SK-N-MC (cell line): Measurements from ENCODE around the gene USP48.

ENCODE experiments used
- DNase-seq: peaks from one replicate; pipeline ENCODE4 v3.0.0-alpha.2; 2011; ENCODE audit warnings: low read depth, low spot score
- H3K27ac ChIP-seq: fragments of 200-600 bp; sonication (generic); 2 replicates; pipeline ENCODE4 v1.5.1; 2016; ENCODE audit warnings: mixed run types
- H3K36me3 ChIP-seq: fragments of 200-600 bp; sonication (generic); 2 replicates; pipeline ENCODE4 v1.6.1; 2017; ENCODE audit warnings: antibody characterized with exemption, low read length, mixed read lengths; ENCODE audit not compliant: insufficient read depth
- H3K4me3 ChIP-seq: fragments of 200-600 bp; sonication (generic); 2 replicates; pipeline ENCODE4 v1.5.1; 2016
- H3K9ac ChIP-seq: fragments of 200-600 bp; sonication (generic); 2 replicates; pipeline ENCODE4 v1.8.0; 2017; ENCODE audit warnings: mixed run types, mixed read lengths; ENCODE audit not compliant: insufficient read length
- H3K9me3 ChIP-seq: fragments of 200-600 bp; sonication (generic); 2 replicates; pipeline ENCODE4 v1.6.1; 2017; ENCODE audit warnings: low read depth, mild to moderate bottlenecking, antibody characterized with exemption, low read length, moderate library complexity, mixed read lengths
- EZH2 ChIP-seq: fragments of 200-600 bp; sonication (generic); IDR thresholded peaks from one replicate; pipeline ENCODE4 v1.6.1; 2017; ENCODE audit warnings: antibody characterized with exemption
- FOXP2 ChIP-seq: optimal IDR thresholded peaks from 2 replicates; pipeline ENCODE3; 2011; ENCODE audit warnings: mild to moderate bottlenecking, moderate library complexity; ENCODE audit not compliant: insufficient read depth; ENCODE audit errors: extremely low read length, control extremely low read depth
- POLR2AphosphoS5 ChIP-seq: IDR thresholded peaks from 2 replicates; pipeline ENCODE4 v1.6.1; 2012; ENCODE audit warnings: mild to moderate bottlenecking, low read depth, low read length, borderline replicate concordance

Gene USP48

GRCh38 chr1:21663951-21664805 is 118.8 kb downstream of the USP48 start:
- Histone ChIP-seq H3K4me3 (no peak overlapping the region), H3K27ac (no peak overlapping the region), H3K9me3 (no peaks in the 10 kb centered on the region), H3K9ac (no peak overlapping the region), H3K36me3 (no peaks in the 10 kb centered on the region)
- DNase-seq, result no peak
- no peak for TF ChIP-seq FOXP2
- TF ChIP-seq POLR2AphosphoS5, result no peak
- TF ChIP-seq EZH2, result no peak

- Histone ChIP-seq H3K4me3 (no peak overlapping the region), H3K9ac (no peak overlapping the region)
- TF ChIP-seq POLR2AphosphoS5 (no peak), FOXP2 (no peak), EZH2 (no peak)
Measured at GRCh38 chr1:21663248-21663950, 119.5 kb downstream of the USP48 start.

GRCh38 chr1:21662426-21663247 is 120.3 kb downstream of the USP48 start:
- H3K36me3 ChIP-seq, result no peaks in the 10 kb centered on the region
- H3K9ac ChIP-seq, result no peak overlapping the region
- no peak overlapping the region for H3K4me3 ChIP-seq
- no peak for DNase-seq
- TF ChIP-seq EZH2 (no peak), FOXP2 (no peak), POLR2AphosphoS5 (no peak)
- no peaks in the 10 kb centered on the region for H3K9me3 ChIP-seq
- H3K27ac ChIP-seq, result no peak overlapping the region

More at GRCh38 chr1:21663248-21663950, 119.5 kb downstream of the USP48 start:
- no peak for DNase-seq
- no peaks in the 10 kb centered on the region for H3K36me3 ChIP-seq
- H3K27ac ChIP-seq, result no peak overlapping the region
- no peaks in the 10 kb centered on the region for H3K9me3 ChIP-seq

GRCh38 chr1:21661886-21662285 is 121.1 kb downstream of the USP48 start:
- no peak overlapping the region for H3K4me3 ChIP-seq
- H3K9ac ChIP-seq, result no peak overlapping the region
- TF ChIP-seq FOXP2, result no peak
- no peak for TF ChIP-seq EZH2
- no peak for TF ChIP-seq POLR2AphosphoS5
- no peaks in the 10 kb centered on the region for H3K9me3 ChIP-seq
- H3K27ac ChIP-seq, result no peak overlapping the region
- DNase-seq, result no peak
- H3K36me3 ChIP-seq, result no peaks in the 10 kb centered on the region

- H3K36me3 ChIP-seq, result no peaks in the 10 kb centered on the region
- no peak for DNase-seq
- H3K9me3 ChIP-seq, result no peaks in the 10 kb centered on the region
- no peak overlapping the region for H3K4me3 ChIP-seq
- H3K27ac ChIP-seq, result no peak overlapping the region
- H3K9ac ChIP-seq, result no peak overlapping the region
- TF ChIP-seq EZH2 (no peak), POLR2AphosphoS5 (no peak), FOXP2 (no peak)
Measured at GRCh38 chr1:21659924-21660326, 123.0 kb downstream of the USP48 start.

- TF ChIP-seq EZH2 (no peak), POLR2AphosphoS5 (no peak), FOXP2 (no peak)
- Histone ChIP-seq H3K9ac (no peak overlapping the region), H3K27ac (no peak overlapping the region), H3K4me3 (peak overlapping the region; percentile 46; the same call in 1 of the 2 replicates), H3K36me3 (no peaks in the 10 kb centered on the region), H3K9me3 (no peaks in the 10 kb centered on the region)
- no peak for DNase-seq
Measured at GRCh38 chr1:21659099-21659923, 123.6 kb downstream of the USP48 start.

GRCh38 chr1:21657456-21658190 is 125.3 kb downstream of the USP48 start:
- no peak for DNase-seq
- Histone ChIP-seq H3K27ac (no peak overlapping the region), H3K9me3 (no peaks in the 10 kb centered on the region), H3K4me3 (no peak overlapping the region), H3K9ac (no peak overlapping the region), H3K36me3 (no peaks in the 10 kb centered on the region)
- TF ChIP-seq EZH2 (no peak), FOXP2 (no peak), POLR2AphosphoS5 (no peak)
